Measurements from ENCODE around the gene RIBC2. TPM values are rescaled to one million over a fixed set of nuclear protein-coding genes. Genes with fewer than 3 reads are reported as not detected.
"Not testable (repeated sequence)": the region's sequence is repeated elsewhere in the genome, so short reads cannot be mapped to it uniquely, and the experiment has no call there.

RIBC2 gene
- polyA plus RNA-seq, 1 donor (not counting 4 experiments of a cell fraction or from before 2014, with no cell fraction given), result 0.12 TPM

- Histone ChIP-seq H3K79me2 (ENCODE audit: control insufficient read depth, insufficient read depth, low read length) (no peaks in the 10 kb centered on the region), H3K4me3 (ENCODE audit: control insufficient read depth in 2 of 3, extremely low read depth in 1 of 3, insufficient read depth in 2 of 3, low read depth in 1 of 3, low read length in 3 of 3) (no peak overlapping the region), H3K27me3 (ENCODE audit: control insufficient read depth, extremely low read depth, insufficient read depth, low read length) (no peaks in the 10 kb centered on the region), H3K9me3 (ENCODE audit: control insufficient read depth, low read depth, low read length) (no peaks in the 10 kb centered on the region), H3K9ac (ENCODE audit: control insufficient read depth, extremely low read depth, insufficient read depth, low read length) (no peak overlapping the region), H3K27ac (ENCODE audit: control insufficient read depth, insufficient read depth, low read length) (no peak overlapping the region), H3K36me3 (ENCODE audit: control insufficient read depth in 2 of 2, extremely low read depth in 1 of 2, insufficient read depth in 2 of 2, low read length in 2 of 2) (no peaks in the 10 kb centered on the region), H3K9me1 (ENCODE audit: control insufficient read depth, extremely low read depth, insufficient read depth, low read length) (no peaks in the 10 kb centered on the region), H3K4me1 (ENCODE audit: control insufficient read depth, extremely low read depth, insufficient read depth, low read length) (no peaks in the 10 kb centered on the region), H3K4me2 (ENCODE audit: control insufficient read depth, extremely low read depth, insufficient read depth, low read depth, low read length) (no peak overlapping the region), H2AFZ (ENCODE audit: control insufficient read depth, low read length) (no peak overlapping the region), H4K20me1 (ENCODE audit: control insufficient read depth, extremely low read depth, insufficient read depth, low read length) (no peaks in the 10 kb centered on the region)
- dilution Hi-C loops (cut with MboI; ENCODE audit: extremely low pct_ligation_motif_present, low sequenced_read_pairs), result no loop called here
- TF ChIP-seq CTCF (optimal IDR thresholded peaks at IDR 0.05 in 1 of 3, IDR thresholded peaks at IDR 0.05 in 1 of 3, conservative IDR thresholded peaks at IDR 0.05 in 1 of 3; ENCODE audit: extremely low read depth in 1 of 3, insufficient read depth in 2 of 3, low read length in 3 of 3) (no peak), EZH2 (IDR thresholded peaks at IDR 0.05; ENCODE audit: low read length) (no peak)
- no peak for DNase-seq (ENCODE audit: low read depth, low spot score)
- FAIRE-seq, result no peak
Observed at GRCh38 chr22:45460288-45461109, 47.0 kb downstream of the RIBC2 start.

DNA sequence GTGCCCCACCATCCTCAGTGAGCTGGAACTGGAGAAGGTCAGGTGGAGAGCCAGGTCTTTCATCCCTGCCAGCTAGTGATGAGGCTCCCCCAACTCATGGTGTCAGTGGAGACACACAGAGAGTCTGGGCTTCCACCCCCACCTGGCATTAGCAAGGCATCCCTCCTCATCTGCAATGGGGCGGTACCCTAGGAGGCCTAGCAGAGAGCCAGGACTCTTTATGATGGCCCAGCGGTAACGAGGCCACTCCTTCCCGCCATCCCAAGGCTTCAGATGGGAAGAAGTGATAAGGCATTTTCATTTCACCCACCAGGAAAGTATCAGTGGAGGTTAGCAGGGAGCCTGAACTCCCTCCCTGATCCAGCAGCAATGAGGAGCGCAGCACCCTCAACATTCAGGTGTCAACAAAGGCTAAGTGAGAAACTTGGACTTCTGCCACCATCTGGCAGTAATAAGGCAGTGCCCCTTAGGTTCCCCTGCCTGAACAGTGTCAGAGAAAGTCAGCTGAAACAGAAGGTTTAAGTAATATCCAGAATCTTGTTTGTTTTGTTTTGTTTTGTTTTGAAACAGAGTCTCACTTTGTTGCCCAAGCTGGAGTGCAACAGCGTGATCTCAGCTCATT lies 48.7 kb downstream of the RIBC2 start:
- no peak overlapping the region for H3K27ac ChIP-seq (ENCODE audit: control insufficient read depth, insufficient read depth, low read length)
- H3K27me3 ChIP-seq (ENCODE audit: control insufficient read depth, extremely low read depth, insufficient read depth, low read length), result no peaks in the 10 kb centered on the region
- DNase-seq (ENCODE audit: low read depth, low spot score) (no peak), FAIRE-seq (no peak)
- no peaks in the 10 kb centered on the region for H4K20me1 ChIP-seq (ENCODE audit: control insufficient read depth, extremely low read depth, insufficient read depth, low read length)
- no peak overlapping the region for H2AFZ ChIP-seq (ENCODE audit: control insufficient read depth, low read length)
- dilution Hi-C loops (cut with MboI; ENCODE audit: extremely low pct_ligation_motif_present, low sequenced_read_pairs), result no loop called here
- H3K4me2 ChIP-seq (ENCODE audit: control insufficient read depth, extremely low read depth, insufficient read depth, low read depth, low read length), result no peak overlapping the region
- H3K36me3 ChIP-seq (ENCODE audit: control insufficient read depth in 2 of 2, extremely low read depth in 1 of 2, insufficient read depth in 2 of 2, low read length in 2 of 2), result no peaks in the 10 kb centered on the region
- H3K79me2 ChIP-seq (ENCODE audit: control insufficient read depth, insufficient read depth, low read length), result no peaks in the 10 kb centered on the region
- H3K9me3 ChIP-seq (ENCODE audit: control insufficient read depth, low read depth, low read length), result no peaks in the 10 kb centered on the region
- H3K4me1 ChIP-seq (ENCODE audit: control insufficient read depth, extremely low read depth, insufficient read depth, low read length), result no peaks in the 10 kb centered on the region
- TF ChIP-seq CTCF (optimal IDR thresholded peaks at IDR 0.05 in 1 of 3, IDR thresholded peaks at IDR 0.05 in 1 of 3, conservative IDR thresholded peaks at IDR 0.05 in 1 of 3; ENCODE audit: extremely low read depth in 1 of 3, insufficient read depth in 2 of 3, low read length in 3 of 3) (peak in 1 of 3 experiments; percentile 13), EZH2 (IDR thresholded peaks at IDR 0.05; ENCODE audit: low read length) (no peak)
- no peak overlapping the region for H3K9ac ChIP-seq (ENCODE audit: control insufficient read depth, extremely low read depth, insufficient read depth, low read length)
- no peaks in the 10 kb centered on the region for H3K9me1 ChIP-seq (ENCODE audit: control insufficient read depth, extremely low read depth, insufficient read depth, low read length)
- no peak overlapping the region for H3K4me3 ChIP-seq (ENCODE audit: control insufficient read depth in 2 of 3, extremely low read depth in 1 of 3, insufficient read depth in 2 of 3, low read depth in 1 of 3, low read length in 3 of 3)

DNA sequence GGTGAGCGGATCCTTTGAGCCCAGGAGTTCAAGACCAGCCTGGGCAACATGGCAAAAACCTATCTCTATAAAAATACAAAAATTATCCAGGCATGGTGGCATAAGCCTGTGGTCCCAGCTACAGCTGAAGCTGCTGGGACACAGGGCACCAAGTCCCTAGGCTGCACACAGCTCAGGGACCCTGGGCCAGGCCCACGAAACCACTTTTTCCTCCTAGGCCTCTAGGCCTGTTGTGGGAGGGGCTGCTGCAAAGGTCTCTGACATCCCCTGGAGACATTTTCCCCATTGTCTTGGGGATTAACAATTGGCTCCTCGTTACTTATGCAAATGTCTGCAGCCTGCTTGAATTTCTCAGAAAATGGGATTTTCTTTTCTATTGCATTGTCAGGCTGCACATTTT lies 50.2 kb downstream of the RIBC2 start:
- DNase-seq (ENCODE audit: low read depth, low spot score); H3K27ac ChIP-seq (ENCODE audit: control insufficient read depth, insufficient read depth, low read length); H4K20me1 ChIP-seq (ENCODE audit: control insufficient read depth, extremely low read depth, insufficient read depth, low read length); FAIRE-seq; dilution Hi-C loops (cut with MboI; ENCODE audit: extremely low pct_ligation_motif_present, low sequenced_read_pairs); H3K4me3 ChIP-seq (ENCODE audit: control insufficient read depth in 2 of 3, extremely low read depth in 1 of 3, insufficient read depth in 2 of 3, low read depth in 1 of 3, low read length in 3 of 3); H3K4me1 ChIP-seq (ENCODE audit: control insufficient read depth, extremely low read depth, insufficient read depth, low read length); H3K9me1 ChIP-seq (ENCODE audit: control insufficient read depth, extremely low read depth, insufficient read depth, low read length); H3K9ac ChIP-seq (ENCODE audit: control insufficient read depth, extremely low read depth, insufficient read depth, low read length); H3K4me2 ChIP-seq (ENCODE audit: control insufficient read depth, extremely low read depth, insufficient read depth, low read depth, low read length); H2AFZ ChIP-seq (ENCODE audit: control insufficient read depth, low read length); H3K9me3 ChIP-seq (ENCODE audit: control insufficient read depth, low read depth, low read length); H3K27me3 ChIP-seq (ENCODE audit: control insufficient read depth, extremely low read depth, insufficient read depth, low read length); H3K79me2 ChIP-seq (ENCODE audit: control insufficient read depth, insufficient read depth, low read length); H3K36me3 ChIP-seq (ENCODE audit: control insufficient read depth in 2 of 2, extremely low read depth in 1 of 2, insufficient read depth in 2 of 2, low read length in 2 of 2): not testable (repeated sequence)

Data from keratinocyte (primary cell).